IPS-NIHi11 (cell line): Measurements from ENCODE around the gene FAM234A.

Experiments used
- DNase-seq: peaks from one replicate; pipeline ENCODE4 v3.0.0; 2012; ENCODE audit warnings: mixed read lengths, low spot score

FAM234A gene

DNA sequence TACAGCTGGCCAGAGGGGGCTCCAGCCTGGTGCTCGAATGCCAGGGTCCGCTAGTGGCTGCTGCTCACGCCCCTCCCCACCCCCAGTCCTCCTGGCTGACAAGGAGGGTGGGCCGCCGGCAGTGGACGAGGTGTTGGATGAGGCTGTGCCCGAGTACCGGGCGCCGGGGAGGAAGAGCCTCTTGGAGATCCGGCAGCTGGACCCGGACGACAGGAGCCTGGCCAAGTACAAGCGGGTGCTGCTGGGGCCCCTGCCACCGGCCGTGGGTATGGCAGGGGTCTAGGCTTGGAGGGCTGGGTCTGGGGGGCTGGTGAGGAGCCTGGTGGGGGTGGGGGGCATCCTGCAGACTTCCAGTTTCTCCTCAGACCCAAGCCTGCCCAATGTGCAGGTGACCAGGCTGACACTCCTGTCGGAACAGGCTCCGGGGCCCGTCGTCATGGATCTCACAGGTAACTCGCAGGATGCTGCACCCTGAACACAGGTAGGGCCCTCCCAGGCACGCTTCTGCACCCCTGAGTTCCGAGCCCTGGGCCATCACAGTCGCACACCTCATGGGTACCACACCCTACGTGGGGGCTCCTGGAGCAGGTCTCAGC lies 47.1 kb downstream of the FAM234A start:
- DNase-seq, result no peak

DNA sequence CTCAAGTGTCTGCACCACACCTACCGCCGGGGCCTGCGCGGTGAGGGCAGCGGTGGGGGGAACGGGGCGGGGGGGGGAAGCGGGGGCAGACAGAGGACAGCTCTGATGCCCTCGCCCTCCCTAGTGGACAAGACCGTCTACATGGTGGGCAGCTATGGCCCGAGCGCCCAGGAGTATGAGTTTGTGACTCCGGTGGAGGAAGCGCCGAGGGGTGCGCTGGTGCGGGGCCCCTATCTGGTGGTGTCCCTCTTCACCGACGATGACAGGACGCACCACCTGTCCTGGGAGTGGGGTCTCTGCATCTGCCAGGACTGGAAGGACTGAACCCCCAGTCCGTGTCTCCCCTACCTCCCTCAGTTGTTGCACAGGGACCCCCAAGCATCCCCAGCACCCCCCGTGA lies 47.9 kb downstream of the FAM234A start:
- no peak for DNase-seq

DNA sequence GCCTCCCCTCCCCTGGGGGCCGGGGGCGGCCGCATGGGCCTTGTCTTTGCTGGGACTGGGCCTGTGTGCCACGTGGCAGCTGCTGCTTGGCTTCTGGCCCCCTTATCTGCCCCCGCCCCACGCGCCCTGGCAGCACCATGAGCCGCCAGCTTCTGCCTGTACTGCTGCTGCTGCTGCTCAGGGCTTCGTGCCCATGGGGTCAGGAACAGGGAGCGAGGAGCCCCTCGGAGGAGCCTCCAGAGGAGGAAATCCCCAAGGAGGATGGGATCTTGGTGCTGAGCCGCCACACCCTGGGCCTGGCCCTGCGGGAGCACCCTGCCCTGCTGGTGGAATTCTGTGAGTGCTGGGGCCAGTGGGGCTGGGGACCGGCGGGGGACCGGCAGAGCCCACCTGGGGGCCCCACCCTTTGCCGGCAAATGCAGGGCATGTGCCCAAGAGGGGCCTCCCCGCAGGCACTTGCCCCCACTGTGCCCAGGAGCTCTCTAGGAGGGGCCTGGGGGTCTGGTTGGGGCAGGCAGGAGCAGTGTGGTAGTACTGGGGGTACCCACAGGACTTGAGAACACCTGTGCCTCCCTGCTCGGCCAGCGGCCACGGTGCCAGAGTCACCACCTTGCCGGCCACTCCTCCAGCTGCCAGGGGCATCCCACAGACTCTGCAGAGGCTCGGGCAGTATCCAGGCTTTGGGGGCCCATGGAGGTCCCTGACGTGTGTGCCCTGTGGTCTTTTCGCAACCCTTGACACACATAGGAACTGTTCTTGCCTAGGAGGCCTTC lies 48.6 kb downstream of the FAM234A start, which contains the start of gene PDIA2:
PDIA2 (plus strand) TSS at position 132 of the 773 bp plus-strand sequence; CDS start at position 138, 6 bp downstream.
- no peak for DNase-seq

DNA sequence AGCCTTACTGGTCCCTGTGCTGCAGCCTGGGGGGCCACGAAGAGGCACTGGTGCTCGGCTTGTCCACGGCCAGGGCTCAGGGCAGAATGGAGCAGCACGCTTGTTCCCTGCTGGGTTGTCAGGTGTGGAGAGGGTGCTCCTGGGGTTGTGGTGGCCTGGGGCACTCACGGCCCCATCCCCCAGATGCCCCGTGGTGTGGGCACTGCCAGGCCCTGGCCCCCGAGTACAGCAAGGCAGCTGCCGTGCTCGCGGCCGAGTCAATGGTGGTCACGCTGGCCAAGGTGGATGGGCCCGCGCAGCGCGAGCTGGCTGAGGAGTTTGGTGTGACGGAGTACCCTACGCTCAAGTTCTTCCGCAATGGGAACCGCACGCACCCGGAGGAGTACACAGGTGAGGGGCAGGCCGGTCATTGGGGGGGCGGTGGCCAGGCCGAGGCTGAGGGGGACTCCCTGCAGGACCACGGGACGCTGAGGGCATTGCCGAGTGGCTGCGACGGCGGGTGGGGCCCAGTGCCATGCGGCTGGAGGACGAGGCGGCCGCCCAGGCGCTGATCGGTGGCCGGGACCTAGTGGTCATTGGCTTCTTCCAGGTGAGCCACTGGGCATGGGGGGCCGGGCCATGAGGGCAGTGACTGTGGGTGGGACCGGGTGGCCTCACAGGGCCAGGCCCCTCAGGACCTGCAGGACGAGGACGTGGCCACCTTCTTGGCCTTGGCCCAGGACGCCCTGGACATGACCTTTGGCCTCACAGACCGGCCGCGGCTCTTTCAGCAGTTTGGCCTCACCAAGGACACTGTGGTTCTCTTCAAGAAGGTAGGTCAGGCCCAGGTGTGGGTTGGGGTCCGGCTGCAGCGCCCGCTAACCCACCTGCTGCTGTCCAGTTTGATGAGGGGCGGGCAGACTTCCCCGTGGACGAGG lies 49.8 kb downstream of the FAM234A start:
- no peak for DNase-seq

DNA sequence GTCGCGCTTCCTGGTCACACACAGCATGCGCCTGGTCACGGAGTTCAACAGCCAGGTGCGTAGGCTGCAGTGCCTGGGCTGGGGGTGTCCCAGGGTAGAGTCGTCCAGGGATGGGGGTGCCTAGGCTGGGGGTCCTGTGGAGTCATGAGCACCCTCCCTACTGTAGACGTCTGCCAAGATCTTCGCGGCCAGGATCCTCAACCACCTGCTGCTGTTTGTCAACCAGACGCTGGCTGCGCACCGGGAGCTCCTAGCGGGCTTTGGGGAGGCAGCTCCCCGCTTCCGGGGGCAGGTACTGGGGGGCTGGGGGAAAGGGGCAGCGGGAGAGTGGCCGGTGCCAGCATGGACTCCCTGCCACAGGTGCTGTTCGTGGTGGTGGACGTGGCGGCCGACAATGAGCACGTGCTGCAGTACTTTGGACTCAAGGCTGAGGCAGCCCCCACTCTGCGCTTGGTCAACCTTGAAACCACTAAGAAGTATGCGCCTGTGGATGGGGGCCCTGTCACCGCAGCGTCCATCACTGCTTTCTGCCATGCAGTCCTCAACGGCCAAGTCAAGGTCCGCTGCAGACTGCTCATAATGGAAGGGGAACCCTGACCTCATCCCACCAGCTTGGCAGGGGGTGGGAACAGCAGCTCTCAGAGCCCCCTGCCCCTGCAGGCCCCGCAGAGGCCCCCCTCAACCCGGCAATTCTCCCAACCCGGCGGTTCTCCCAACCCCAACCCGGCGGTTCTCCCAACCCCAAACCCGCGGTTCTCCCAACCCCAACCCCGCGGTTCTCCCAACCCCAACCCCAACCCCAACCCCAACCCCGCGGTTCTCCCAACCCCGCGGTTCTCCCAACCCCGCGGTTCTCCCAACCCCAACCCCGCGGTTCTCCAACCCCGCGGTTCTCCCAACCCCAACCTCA lies 50.8 kb downstream of the FAM234A start:
- DNase-seq, result no peak

DNA sequence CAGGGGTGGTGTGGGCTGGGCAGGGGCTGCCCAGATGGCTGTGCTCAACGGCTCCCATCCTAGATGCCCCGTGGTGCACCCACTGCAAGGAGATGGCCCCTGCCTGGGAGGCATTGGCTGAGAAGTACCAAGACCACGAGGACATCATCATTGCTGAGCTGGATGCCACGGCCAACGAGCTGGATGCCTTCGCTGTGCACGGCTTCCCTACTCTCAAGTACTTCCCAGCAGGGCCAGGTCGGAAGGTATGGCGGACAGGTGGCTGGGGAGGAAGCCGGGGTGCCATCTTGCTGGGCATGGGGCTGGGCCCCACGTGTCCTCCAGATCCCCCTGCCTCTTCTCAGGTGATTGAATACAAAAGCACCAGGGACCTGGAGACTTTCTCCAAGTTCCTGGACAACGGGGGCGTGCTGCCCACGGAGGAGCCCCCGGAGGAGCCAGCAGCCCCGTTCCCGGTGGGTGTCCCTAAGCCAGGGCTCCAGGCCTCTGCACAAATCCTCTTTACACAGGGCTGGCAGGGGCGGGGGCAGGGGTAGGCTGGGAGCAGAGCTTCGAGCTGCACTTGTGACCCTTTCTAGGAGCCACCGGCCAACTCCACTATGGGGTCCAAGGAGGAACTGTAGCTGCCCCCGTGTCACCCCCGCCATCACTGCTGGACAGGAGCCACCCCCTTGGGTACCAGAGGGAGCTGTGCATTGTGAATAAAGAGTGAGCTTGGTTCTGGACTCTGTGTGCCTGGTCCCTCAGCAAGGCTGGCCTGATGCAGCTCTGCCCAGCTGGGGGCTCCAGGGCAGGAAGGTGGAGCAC lies 52.1 kb downstream of the FAM234A start:
- no peak for DNase-seq

DNA sequence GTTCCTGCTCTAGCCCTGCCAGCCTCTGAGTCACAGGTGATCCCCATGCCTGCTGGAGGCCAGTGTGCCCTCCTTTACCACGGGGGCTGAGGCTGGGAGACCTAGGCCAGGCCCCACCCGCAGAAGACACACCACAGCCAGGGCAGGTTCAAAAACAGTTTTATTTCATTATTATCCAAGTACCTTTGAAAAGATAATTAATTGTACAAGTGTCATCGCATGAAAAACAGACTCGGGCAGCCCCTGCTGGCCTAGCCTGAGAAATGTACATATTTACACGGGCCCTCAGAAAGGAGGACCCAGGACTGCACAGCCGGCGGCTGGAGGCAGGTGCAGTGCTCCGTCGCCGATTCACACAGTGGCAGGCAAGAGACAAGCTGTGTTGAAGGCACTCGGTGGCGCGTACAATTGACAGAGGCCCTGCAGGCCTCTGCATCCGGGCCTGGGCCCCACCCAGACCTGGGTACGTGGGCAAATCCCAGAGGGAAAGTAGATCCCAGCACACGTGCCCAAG lies 52.7 kb downstream of the FAM234A start:
- DNase-seq, result no peak

DNA sequence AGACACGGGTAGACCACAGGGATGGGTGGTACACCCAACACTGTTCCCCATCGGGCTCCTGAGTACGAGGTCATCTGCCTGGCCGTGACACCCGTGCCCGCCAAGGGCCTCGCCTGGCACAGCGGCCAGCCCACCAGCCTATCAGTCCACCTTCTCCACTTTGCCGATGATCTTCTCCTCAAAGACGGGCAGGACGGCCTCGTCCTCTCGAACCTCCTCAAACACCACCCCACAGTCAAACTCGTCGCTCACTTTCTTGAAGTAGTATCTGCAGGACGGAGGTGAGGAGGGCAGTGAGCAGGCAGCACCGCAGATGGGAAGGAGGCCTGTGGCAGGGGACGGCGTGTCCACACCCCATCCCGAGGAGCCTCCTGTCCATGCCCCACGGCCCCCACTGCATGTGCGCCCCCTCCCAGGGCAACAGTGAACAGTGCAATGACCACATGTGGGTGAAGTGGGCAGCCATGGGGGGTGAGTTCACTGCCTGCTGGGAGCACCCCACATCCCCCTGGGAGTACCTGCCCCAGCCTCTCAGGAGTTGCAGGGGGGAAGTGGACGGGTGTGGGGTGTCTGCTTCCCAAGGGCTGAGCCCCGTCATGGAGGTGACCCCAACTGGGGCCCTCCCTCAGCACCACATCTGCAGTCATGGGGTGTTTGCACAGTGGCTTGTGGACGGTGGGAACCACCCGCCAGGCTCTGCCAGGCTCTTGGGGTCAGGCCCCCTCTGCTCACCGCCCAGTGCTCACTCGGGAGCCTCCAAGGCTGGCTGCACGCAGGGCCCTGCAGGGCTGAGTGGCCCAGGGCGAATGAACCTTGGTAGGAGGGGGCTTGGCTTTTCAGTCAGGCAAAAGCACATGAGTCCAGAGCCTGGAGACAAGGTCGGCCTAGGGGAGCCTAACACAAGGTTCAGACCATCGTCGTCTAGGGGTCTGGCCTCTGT lies 53.6 kb downstream of the FAM234A start:
- DNase-seq, result no peak

DNA sequence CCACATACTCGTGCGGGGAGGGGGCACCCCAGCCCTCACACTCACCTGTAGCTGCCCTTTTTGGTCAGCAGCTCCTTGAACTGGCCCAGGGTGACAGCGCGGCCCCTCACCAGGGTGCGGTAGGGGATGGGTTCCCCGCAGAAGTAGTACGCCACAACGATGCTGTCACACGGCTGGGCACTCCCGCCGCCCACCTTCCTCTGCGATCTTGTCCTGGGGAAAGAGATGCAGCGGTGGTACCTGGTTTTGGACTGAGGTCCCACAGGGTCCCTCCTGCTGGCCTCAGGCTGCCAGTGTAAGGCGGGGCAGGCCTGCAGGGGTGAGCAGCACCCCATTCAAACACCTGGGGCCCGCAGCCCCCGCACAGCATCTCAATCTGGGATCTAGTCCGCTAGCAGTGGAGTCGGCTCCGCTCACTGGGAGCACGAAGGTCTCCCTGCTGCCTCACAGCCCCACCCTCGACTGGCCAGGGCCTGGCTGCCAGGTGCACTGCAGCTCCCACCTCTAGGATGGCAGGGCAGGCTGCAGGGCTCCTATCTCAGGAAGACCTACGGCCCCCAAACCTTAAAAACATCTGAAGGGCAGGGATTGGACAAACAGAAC lies 54.9 kb downstream of the FAM234A start:
- DNase-seq, result no peak

DNA sequence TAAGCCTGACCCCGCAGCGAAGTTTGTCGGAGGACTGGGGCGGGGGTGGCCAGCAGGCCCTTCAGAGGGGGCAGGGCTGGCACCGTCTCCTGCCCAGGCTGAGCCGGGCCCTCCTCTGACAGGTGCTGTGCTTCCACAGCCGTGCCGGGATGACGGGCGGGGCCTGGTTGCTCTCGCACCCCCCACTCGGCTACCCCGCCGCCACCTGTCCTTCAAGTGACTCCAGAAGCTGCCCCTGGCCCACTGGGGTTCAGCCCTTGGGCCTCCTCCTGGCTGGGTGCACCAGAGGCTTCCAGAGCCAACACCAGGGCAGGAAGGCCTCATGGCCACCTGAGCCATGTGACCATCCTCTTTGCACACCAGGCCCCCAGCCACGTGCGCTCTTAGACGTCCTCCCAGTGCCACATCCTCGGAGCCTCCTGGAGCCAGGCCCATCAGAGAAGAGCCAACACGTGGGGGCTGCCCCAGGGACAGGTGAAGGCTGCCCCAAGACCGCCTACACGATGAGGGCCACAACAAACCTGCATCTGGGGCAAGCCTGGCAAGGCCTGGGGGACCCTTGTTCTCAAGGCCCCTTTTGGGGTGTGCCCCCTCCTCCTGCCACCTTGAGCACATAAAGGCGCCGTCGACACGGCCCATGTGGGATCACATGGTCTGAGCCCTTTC lies 55.5 kb downstream of the FAM234A start:
- no peak for DNase-seq

DNA sequence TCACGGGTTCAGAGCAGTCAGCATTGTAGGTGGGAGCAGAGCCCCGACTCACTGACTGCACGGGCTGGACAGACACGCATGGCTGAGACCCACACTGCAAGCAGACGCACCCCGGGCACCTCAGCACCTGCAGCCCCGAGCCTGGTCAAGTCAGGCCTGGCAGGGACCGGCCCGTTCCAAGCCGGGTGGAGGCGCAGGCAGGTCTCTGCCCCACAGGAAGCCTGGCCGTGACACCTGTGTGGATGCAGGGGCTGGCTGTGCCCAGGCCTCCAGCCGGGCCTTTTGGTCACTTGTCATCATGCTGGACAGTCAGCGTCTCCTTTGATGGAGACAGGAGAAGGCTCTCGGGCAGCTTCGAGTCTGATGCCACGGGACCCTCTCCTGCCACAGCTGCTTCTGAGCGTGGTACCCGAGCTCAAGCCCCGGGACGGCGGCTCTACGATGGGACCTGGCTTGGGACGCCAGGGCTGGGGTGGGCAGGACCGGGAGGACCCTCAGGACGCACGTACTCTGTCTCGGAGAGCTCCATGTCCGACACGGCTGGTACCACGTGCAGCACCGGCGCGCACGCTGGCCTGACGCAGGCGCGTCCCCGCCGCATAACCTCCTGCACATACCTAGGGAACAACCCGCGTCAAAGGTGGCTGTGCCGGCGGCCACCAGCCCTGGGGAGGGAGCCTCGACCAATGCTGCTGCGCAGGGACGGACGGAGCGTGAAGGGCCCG lies 56.2 kb downstream of the FAM234A start:
- DNase-seq, result no peak

DNA sequence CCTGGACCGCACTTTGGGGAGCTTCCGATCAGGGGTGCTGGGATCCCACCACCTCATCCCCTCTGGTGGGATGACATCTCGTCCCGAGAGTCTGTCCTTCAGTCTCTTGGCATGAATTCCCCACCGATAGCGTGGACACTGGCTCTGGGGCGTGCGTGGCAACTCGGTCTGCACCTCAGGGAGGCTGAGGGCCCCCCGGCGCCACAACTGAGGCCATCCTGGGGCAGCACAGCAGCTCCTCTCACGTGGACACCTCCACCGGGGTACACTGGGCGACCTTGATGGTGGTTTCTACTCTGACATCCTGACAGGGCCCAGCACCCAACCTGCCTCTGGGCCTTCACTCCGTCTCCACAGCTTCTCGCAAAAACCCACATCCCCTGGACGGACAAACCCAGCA lies 56.9 kb downstream of the FAM234A start:
- no peak for DNase-seq

DNA sequence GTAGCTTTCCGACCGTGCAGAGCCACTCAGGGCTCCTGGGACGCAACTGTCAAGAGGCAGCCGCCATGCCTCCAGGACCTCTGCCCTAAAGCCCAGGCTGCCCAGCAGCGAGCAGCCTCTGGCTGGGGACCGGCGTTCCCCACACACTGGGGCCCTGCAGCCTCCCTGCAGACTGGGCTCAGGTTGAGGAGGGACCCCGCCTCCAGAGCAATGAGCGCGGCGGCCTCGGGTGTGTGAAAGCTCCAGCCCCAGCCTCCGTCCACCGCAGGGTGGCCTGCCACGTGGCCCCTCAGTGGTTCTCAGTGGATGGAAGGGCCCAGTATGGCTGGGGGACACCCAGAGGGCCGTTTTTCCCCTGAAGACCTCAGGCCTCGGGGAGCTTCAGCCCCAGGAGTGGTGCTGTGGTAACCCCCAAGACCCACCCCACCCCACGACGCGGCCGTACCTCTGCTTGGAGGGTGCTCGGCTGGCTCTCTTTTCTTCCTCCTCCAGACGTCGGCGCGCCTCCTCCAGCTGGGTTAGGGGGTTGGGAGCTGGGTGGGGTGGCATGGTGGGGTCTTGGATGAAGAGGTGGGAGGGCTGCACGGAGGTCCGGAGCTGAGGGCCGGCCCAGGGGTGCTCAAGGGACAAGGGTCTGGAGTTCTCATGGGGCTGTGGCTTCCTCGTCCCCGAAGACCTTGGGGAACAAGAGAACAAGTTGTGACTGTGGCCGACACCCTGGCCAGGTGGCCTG lies 58.6 kb downstream of the FAM234A start:
- DNase-seq, result no peak

DNA sequence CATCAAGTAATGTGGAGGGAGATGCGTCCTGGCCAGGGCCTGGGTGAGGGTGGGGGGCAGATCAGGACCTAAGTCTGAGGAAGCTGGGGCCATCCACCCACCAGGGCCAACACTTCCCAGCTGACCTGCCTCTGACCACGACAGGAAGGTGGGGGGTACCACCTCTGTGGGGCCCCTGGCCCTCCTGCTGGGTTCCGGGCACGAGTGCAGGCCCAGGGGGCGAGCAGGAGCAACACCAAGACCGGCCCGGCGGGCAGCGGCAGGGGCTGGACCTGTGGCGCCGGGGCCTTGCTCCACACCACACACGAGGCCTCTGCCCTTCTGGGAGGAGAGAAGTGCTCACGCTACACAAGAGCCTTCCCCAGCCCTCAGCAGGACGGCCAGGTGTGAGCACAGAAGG lies 61.7 kb downstream of the FAM234A start:
- DNase-seq, result no peak

DNA sequence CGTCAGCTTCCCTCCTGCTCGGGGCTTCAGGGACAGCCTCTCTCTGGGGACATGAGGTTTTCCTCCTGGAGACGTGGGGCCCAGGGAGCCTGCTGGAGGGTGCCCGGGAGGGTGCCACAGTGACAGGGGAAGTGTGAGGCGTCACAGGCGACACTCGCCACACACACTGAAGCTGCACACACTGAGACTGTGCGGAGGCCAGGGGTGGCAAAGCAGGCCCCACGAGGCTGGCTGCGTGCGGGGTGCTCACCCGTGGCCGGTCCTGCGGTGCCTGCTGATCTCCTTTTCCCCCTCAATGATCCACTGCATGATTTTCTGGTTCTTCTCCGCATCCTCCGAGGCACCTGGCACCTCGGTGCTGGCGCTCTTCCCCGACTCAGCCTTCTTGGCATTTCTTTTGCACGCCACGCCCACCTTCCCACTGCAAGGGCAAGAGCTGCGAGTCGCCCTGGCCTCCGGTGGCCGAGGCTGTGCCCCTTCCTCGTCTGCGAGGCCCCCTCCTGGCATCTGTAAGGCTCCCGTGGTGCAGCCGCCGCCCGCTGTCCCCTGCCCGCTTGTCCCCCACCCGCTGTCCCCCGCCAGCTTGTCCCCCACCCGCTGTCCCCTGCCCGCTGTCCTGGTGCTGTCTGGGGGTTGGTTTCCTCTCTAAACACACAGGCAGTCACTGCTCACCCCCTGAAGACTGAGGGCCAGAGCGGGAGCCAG lies 62.3 kb downstream of the FAM234A start:
- DNase-seq, result no peak

DNA sequence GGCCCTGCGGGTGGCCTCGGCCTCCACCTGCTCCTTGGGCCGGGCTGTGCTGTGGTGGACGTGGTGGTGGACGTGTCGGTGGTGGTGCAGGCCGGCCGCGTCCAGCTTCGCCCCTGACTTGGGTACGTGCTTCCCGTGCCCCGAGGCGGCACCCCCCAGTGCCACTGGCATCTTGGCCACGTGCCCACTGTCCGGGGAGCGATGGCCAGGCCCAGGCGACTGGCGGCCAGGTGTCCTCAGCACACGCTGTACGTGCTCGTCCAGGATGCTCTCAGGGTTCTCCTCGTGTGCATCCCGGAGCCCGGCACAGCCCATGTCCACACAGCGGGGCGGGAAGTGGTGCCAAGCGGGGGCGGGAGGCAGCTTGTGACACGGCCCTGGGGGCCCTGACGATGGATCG lies 63.2 kb downstream of the FAM234A start:
- DNase-seq, result no peak
